Loucy (cell line): ENCODE measurements around the gene PHETA2.

Experiments used
- CTCF ChIP-seq: fragments of 200-600 bp; sonication (generic); conservative IDR thresholded peaks from 2 replicates; pipeline ENCODE4 v1.5.1; 2014; ENCODE audit warnings: mild to moderate bottlenecking, antibody characterized with exemption, low read length
- EZH2phosphoT487 ChIP-seq: fragments of 200-600 bp; IDR thresholded peaks from 2 replicates; pipeline ENCODE4 v1.6.1; 2018; ENCODE audit warnings: antibody characterized with exemption, mild to moderate bottlenecking, moderate library complexity, borderline replicate concordance

- TF ChIP-seq CTCF: no peak
- no peak for TF ChIP-seq EZH2phosphoT487
These were observed 1.0 kb downstream of the PHETA2 start for GRCh38 chr22:42074846-42075676.
